ENCODE measurements around the gene ARHGAP26.

The ARHGAP26 gene

DNA sequence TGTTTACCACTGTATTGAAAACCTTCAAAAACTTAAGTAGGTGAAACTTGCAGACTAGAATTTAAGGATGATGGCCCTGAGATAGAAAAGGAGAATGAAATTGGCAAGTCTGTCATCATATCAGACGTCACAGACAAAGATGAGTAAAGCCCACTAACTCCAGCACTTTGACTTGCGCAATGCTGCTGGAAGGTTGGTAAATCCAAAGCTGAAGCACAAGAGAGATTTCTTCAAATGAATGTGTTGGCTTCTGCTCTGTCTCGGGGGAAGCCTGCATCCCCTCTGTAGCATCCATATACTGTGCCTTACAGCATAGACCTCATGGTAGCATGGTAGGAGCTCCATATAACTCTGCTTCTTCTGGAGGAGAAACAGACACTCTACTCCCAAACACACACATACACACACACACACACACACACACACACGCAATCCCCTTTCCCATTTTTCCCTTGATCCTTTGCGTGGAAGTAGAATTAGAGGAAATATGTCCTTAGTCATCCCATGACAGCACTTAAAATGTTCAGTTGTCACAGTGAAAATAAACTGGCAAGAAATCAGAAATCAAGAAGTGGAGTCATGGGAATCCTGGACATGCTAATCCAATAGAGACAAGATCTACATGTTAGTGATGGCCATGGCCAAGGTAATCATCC lies 391.8 kb downstream of the ARHGAP26 start:
- Histone ChIP-seq H3K4me3 (IDR thresholded peaks at IDR 0.05; ENCODE audit: insufficient read depth, low read depth, low read length) (no peak overlapping the region), H3K9ac (peak overlapping the region; percentile 43; the same call in 1 of the 2 replicates), H2AFZ (ENCODE audit: low read depth) (no peak overlapping the region), H3K27ac (peak overlapping the region; percentile 89), H3K4me1 (ENCODE audit: low read depth, poor library complexity, severe bottlenecking) (peaks cover 97% of the 10 kb centered on the region), H3K27me3 (ENCODE audit: insufficient read depth, low read depth) (no peaks in the 10 kb centered on the region), H3K36me3 (ENCODE audit: insufficient read depth) (no peaks in the 10 kb centered on the region), H3K4me2 (peak overlapping the region; percentile 52), H3K79me2 (ENCODE audit: insufficient read depth, low read depth) (peaks cover 13% of the 10 kb centered on the region; the same call in 1 of the 2 replicates), H4K20me1 (ENCODE audit: insufficient read depth) (no peaks in the 10 kb centered on the region)
- TF ChIP-seq, protein P1, sequence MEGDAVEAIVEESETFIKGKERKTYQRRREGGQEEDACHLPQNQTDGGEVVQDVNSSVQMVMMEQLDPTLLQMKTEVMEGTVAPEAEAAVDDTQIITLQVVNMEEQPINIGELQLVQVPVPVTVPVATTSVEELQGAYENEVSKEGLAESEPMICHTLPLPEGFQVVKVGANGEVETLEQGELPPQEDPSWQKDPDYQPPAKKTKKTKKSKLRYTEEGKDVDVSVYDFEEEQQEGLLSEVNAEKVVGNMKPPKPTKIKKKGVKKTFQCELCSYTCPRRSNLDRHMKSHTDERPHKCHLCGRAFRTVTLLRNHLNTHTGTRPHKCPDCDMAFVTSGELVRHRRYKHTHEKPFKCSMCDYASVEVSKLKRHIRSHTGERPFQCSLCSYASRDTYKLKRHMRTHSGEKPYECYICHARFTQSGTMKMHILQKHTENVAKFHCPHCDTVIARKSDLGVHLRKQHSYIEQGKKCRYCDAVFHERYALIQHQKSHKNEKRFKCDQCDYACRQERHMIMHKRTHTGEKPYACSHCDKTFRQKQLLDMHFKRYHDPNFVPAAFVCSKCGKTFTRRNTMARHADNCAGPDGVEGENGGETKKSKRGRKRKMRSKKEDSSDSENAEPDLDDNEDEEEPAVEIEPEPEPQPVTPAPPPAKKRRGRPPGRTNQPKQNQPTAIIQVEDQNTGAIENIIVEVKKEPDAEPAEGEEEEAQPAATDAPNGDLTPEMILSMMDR (conservative IDR thresholded peaks at IDR 0.05; ENCODE audit: low read depth, low read length): no peak

DNA sequence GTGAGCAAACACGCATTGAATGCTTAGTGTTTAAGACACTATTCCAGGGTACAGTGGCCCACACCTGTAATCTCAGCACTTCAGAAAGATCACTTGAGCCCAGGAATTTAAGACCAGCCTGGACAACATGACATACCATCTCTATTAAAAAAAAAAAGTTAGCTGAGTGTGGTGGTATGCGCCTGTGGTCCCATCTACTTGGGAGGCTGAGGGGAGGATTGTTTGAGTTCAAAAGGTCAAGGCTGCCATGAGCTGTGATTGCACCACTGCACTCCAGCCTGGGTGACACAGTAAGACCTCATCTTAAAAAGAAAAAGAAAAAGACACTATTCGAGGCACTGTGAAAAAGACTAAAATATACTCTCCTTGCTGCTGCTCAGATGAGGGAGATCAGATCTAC lies 392.6 kb downstream of the ARHGAP26 start:
- Histone ChIP-seq H3K36me3 (ENCODE audit: insufficient read depth) (no peaks in the 10 kb centered on the region), H3K4me1 (ENCODE audit: low read depth, poor library complexity, severe bottlenecking) (peaks cover 98% of the 10 kb centered on the region), H3K27me3 (ENCODE audit: insufficient read depth, low read depth) (no peaks in the 10 kb centered on the region), H4K20me1 (ENCODE audit: insufficient read depth) (no peaks in the 10 kb centered on the region), H3K4me3 (IDR thresholded peaks at IDR 0.05; ENCODE audit: insufficient read depth, low read depth, low read length) (no peak overlapping the region), H3K79me2 (ENCODE audit: insufficient read depth, low read depth) (peaks cover 10% of the 10 kb centered on the region; the same call in 1 of the 2 replicates), H2AFZ (ENCODE audit: low read depth) (no peak overlapping the region), H3K9ac (no peak overlapping the region), H3K4me2 (peak overlapping the region; percentile 52; the same call in 1 of the 2 replicates), H3K27ac (peak overlapping the region; percentile 89; the same call in 1 of the 2 replicates)
- TF ChIP-seq, protein P1 (conservative IDR thresholded peaks at IDR 0.05; ENCODE audit: low read depth, low read length): no peak

DNA sequence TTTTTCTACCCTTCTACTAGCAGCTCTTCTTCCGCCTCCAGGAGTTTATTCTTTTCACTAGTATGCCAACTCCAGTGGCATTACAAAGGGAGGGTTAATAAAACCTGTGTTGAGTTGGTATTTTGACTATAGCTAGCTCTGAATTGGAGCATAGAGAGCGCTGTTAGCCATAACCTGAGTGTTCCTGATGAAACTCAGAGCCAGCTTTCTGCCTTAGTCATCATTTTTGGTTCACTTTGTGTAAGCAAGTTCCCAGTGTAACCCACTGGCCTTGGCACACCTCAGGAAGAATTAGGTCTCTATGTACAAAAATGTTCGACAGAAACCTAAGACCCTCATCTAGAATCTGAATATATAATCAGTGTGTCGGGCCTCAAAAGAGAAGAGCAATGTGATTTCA lies 394.4 kb downstream of the ARHGAP26 start:
- H3K4me2 ChIP-seq: peak overlapping the region; percentile 76
- no peaks in the 10 kb centered on the region for H3K36me3 ChIP-seq (ENCODE audit: insufficient read depth)
- peak overlapping the region; percentile 80 for H3K27ac ChIP-seq
- H4K20me1 ChIP-seq (ENCODE audit: insufficient read depth): no peaks in the 10 kb centered on the region
- no peaks in the 10 kb centered on the region for H3K27me3 ChIP-seq (ENCODE audit: insufficient read depth, low read depth)
- TF ChIP-seq, protein P1 (conservative IDR thresholded peaks at IDR 0.05; ENCODE audit: low read depth, low read length): no peak
- 0 out of 2 replicates have a peak, but pooled peaks cover 9% of the 10 kb centered on the region for H3K79me2 ChIP-seq (ENCODE audit: insufficient read depth, low read depth)
- no peak overlapping the region for H2AFZ ChIP-seq (ENCODE audit: low read depth)
- peak overlapping the region; percentile 7; the same call in 1 of the 2 replicates for H3K9ac ChIP-seq
- H3K4me3 ChIP-seq (IDR thresholded peaks at IDR 0.05; ENCODE audit: insufficient read depth, low read depth, low read length): no peak overlapping the region
- peaks cover 98% of the 10 kb centered on the region for H3K4me1 ChIP-seq (ENCODE audit: low read depth, poor library complexity, severe bottlenecking)

DNA sequence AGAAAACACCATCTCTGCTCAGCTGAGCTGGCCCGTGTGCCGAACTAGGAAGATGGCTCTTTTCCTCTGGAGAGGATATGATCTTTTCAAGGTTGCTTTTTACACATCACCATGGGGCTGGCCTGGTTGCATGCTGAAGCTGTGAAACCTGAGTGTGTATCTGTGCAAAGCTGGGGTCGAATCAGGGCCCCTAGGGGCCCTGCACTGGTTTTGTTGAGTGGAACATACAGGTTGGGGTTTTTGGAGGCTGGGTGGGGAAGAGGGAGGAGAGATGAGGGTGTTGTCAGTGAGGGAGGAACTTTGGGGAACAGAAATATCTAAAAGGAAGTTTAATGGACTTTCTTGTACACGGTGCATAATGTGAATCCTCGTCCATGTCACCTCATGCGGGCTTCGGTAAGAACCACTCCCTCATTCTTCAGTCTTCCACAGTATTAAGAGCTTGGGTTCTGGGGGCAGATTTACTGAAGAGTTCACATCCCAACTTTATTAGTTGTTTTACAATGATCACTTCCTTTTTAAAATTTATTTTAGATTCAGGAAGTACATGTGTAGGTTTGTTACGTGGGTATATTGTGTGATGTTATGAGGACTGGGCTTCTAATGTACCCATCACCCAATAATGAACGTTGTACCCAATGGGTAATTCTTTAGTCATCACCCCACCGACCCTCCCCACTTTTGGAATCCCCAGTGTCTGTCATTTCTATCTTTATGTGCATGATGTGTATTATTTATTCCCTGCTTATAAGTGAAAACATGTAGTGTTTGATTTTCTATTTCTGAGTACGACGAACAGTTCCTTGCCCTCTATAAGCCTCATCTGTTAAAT lies 395.1 kb downstream of the ARHGAP26 start:
- Histone ChIP-seq H3K36me3 (ENCODE audit: insufficient read depth) (no peaks in the 10 kb centered on the region), H3K4me2 (peak overlapping the region; percentile 76), H3K4me1 (ENCODE audit: low read depth, poor library complexity, severe bottlenecking) (peaks cover 98% of the 10 kb centered on the region), H2AFZ (ENCODE audit: low read depth) (no peak overlapping the region), H3K27me3 (ENCODE audit: insufficient read depth, low read depth) (no peaks in the 10 kb centered on the region), H4K20me1 (ENCODE audit: insufficient read depth) (no peaks in the 10 kb centered on the region), H3K79me2 (ENCODE audit: insufficient read depth, low read depth) (0 out of 2 replicates have a peak, but pooled peaks cover 9% of the 10 kb centered on the region), H3K27ac (peak overlapping the region; percentile 80), H3K9ac (no peak overlapping the region; the same call in 1 of the 2 replicates), H3K4me3 (IDR thresholded peaks at IDR 0.05; ENCODE audit: insufficient read depth, low read depth, low read length) (no peak overlapping the region)
- TF ChIP-seq, protein P1 (conservative IDR thresholded peaks at IDR 0.05; ENCODE audit: low read depth, low read length): no peak
